Measurements from ENCODE around the gene SDHC.
A peak's percentile ranks its signal among the peaks of the same experiment; 100 is the strongest.

SDHC gene, protein sequence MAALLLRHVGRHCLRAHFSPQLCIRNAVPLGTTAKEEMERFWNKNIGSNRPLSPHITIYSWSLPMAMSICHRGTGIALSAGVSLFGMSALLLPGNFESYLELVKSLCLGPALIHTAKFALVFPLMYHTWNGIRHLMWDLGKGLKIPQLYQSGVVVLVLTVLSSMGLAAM

DNA sequence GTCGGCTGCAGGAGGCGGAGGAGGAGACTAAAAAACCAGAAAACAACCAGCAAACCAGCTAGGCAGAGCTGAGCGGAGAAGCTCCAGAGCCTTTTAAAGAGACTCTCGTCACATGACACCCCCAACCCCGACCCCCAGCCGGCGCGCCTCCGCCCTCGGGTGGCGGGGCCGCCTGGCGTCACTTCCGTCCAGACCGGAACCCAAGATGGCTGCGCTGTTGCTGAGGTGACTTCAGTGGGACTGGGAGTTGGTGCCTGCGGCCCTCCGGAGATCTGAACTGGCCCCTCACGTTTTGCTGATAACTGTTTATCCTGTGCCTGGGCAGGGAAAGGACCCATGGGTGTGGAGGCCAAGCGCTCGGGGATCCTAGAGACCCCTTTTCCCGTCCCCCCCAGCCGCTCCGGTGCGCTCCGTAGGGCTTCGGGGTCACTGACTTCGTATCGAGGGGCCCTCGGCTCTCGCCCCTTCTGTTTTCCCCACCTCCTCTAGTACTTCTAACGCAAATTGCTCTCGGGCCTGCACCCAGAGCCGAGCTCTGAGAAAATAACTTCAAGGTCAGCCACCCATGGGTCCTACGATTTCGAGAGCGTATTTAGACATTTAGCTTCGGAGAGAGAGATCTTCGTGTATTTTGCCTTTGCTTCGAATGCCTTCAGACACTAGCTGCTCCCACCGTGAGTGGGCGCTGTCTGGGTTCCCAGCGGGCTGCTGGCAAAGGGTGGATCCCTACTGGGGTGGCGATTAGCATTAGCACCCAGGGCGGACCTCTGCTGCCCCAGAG lies at the start of gene SDHC:
Gene SDHC (plus strand): TSS at position 181 of the 781 bp plus-strand sequence. CDS start 25 bp downstream, at position 206.
- DNase-seq (ENCODE audit: low read depth in 3 of 3): peak; percentile 79 to 85 (median 84)

GRCh38 chr1:161265305-161265704 lies 48.9 kb upstream of the SDHC start:
- DNase-seq (ENCODE audit: low read depth in 3 of 3): no peak

GRCh38 chr1:161266202-161266601 lies 48.0 kb upstream of the SDHC start:
- no peak for DNase-seq (ENCODE audit: low read depth in 3 of 3)

DNA sequence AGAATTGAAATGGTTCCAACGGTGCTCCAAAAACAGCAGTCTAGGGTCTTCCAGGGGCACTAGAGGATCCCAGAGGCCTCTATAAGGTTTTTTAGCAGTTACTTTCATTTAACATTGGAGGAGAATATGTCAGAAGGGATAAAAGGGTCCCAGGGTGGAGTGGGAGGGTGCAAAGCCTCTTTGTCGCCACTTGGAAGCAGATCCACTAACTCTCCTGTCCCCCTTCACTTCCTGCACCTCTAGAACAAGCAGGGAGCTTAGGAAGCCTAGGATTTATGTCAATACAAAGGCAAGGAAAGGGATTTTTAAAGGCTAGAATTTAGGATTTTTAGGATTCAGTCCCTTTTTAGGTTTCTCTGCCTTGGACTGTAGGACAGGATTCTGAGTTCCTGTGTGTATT lies 47.3 kb upstream of the SDHC start:
- DNase-seq (ENCODE audit: low read depth in 3 of 3): no peak

GRCh38 chr1:161267321-161267720 lies 46.9 kb upstream of the SDHC start:
- no peak for DNase-seq (ENCODE audit: low read depth in 3 of 3)

DNA sequence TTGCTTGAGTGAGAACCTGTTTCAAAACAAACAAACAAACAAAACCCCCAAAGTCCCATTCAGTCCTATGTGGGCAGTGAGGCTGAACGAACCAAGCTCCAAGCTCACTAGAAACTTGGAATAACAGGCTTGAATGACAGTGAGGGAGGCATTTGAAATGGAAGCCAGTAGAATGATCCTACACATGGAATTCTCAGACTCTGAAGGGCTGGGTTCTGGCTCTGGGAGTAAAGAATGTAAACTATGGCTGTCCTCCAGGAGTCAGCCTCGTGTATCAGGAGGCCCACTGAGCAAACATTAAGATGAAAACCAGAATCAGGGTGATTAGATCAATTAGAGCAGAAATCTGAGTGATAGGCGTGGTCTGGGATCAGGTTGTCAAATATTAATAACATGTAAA lies 40.8 kb upstream of the SDHC start:
- DNase-seq (ENCODE audit: low read depth in 3 of 3): no peak

GRCh38 chr1:161274874-161275273 lies 39.3 kb upstream of the SDHC start:
- no peak for DNase-seq (ENCODE audit: low read depth in 3 of 3)

GRCh38 chr1:161282991-161283390 lies 31.2 kb upstream of the SDHC start:
- DNase-seq (ENCODE audit: low read depth in 3 of 3): no peak

- DNase-seq (ENCODE audit: low read depth in 3 of 3): no peak
Observed at GRCh38 chr1:161285113-161285512, 29.1 kb upstream of the SDHC start.

DNA sequence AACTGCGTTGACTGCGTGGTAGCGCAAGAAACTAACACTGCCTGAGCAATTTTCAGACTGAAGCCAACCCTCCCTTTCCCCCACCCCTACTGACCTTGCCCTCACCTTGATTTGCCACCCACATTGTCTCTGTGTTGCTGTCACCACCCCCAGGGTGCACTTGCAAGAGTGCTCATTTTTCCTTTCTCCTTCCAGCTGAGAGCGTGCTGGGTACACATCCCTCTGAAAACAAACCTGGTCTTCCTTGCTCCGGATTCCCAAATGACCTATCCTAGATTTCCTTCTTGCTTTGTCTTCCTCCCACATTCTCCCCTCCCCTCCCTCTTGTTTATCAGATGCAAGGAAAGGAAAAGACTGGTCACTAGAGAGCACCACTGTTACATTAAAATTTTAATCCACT lies 28.7 kb upstream of the SDHC start:
- no peak for DNase-seq (ENCODE audit: low read depth in 3 of 3)

GRCh38 chr1:161287482-161288054 lies 26.6 kb upstream of the SDHC start:
- no peak for DNase-seq (ENCODE audit: low read depth in 3 of 3)

DNA sequence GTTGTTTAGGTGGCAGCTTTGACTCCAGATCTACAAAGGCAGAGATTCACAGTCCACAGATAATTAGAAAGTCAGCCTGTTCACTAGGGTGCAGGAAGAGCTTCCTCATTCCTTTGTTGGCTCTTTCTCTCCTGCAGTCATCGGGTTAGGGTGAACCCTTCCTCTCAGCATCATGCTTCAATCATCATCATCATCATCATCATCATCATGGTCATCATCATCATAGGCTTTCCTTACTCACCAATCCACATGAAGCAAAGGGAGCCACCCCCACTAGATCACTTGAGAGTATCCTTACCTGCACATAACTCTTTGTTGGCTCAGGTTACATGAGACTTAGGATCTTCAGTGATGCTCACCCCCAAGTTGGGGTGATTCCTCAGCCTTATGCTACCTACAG lies 23.4 kb upstream of the SDHC start:
- no peak for DNase-seq (ENCODE audit: low read depth in 3 of 3)

- DNase-seq (ENCODE audit: low read depth in 3 of 3): no peak
Observed at GRCh38 chr1:161297415-161297814, 16.8 kb upstream of the SDHC start.

GRCh38 chr1:161298116-161298515 lies 16.1 kb upstream of the SDHC start:
- no peak for DNase-seq (ENCODE audit: low read depth in 3 of 3)

DNA sequence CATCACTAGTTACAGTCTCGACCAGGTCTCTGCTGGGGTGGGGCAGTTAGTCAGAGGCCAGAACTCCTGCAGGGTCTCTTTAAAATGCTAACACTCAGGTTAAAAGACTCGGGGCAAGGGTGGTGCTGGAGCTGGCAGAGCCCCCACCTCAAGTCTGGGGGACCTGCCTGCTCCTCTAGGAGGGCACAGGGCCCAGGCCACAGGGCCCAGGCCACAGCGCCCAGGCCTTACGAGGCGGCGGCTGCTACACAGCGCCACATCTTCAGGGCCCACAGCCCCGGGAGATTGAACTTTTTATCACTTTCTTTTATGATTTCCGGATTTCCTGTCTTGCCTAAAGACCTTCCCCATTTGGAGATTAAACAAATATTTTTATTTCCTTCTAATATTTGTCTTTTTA lies 14.8 kb upstream of the SDHC start:
- DNase-seq (ENCODE audit: low read depth in 3 of 3): no peak

DNA sequence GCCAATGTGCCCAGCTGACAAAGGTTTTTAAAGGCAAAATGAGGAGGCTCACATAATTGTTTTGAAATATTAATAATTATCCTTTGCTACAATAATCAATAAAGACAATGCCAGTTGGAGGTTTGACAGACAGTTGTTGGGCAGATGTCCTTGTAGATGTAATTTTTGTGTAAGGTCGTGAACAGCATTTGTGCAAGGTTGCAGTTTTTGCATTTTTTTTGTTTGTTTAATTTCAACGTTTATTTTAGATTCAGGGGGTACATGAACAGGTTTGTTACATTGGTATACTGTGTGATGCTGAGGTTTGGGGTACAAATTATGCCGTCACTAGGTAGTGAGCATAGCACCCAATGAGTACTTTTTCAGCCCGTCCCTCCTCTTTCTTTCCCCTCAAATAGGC lies 13.7 kb upstream of the SDHC start:
- no peak for DNase-seq (ENCODE audit: low read depth in 3 of 3)

DNA sequence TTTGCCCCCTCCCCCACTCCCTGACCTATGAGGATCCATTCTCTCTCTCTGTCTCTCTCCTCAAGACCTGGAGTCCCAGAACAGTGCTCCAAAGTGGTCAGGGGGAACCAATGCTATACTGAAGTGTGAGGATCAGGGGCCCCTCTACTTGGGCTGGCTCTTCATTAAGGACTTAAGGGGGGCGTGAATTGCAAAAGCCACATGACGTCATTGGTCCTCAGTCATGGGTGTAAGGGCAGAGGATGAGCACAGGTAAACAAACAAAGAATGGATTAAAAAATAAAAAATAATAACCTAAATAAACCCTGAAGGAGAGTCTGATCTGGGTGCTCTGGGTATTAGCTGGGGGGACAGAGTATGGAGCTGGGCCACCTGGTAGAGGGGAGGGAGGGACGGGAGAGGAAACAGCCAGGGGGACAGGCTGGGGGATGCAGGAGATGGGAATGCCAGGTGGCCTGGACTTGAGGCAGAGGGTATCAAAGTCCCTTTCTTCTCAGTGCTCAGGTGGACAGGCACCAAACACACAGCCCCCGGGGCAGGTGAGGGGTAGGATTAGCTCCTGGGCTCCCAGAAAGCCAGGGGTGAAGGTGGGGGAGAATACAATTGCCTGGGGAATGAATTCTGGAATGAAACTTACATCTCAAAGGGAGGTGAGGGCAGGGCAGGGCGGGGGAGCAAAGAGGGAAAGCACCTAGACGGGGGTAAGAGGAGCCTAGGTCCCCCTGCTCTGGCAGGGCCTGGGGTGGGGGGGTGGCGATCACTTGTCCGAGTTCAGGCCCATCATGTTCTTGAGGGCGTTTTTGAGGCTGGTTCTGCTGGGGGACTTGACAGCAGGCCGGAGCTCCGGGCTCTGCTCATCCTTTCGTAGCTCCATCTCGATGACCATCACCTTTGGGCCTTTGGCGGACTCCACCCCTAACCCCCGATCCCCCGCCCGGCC lies 9.0 kb upstream of the SDHC start:
- no peak for DNase-seq (ENCODE audit: low read depth in 3 of 3)

GRCh38 chr1:161305867-161306519 lies 8.2 kb upstream of the SDHC start:
- DNase-seq (ENCODE audit: low read depth in 3 of 3): peak; percentile 54 to 85 (median 64)

GRCh38 chr1:161307230-161307768 lies 6.9 kb upstream of the SDHC start:
- no peak for DNase-seq (ENCODE audit: low read depth in 3 of 3)

DNA sequence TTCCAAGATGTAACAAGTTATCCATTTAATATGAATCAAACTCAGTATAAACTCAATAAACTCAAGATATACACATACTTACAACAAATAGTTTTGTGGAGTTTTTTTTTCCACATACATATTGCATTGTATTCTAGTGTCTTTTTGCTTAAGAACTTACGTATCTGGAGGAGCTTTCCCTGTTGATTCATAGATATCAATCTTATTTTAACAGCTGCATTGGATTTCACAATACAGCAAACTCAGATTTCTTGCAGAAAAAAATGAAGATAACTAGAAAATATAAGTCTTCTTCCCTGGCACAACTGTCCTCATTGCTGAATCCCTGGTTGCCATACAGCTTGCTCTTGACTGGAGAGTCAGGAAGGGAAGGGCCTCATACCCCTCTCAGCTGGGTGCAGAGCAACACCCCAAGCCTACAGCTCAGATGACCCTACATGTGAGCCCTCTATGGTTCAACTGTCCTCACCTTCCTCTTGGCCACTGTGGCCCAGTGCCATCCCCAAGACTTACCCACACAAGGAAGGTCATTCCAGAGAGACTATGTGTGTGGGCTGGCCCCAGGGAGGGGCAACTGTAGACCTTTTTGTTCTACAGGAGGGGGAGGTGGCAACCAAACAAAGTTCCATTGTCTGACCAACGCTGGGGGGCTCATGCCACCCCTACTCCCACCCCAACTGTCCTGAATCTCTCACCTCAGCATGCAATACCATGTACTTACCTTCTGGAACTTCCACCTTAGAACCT lies 6.1 kb upstream of the SDHC start:
- DNase-seq (ENCODE audit: low read depth in 3 of 3): no peak

GRCh38 chr1:161309868-161310267 lies 4.3 kb upstream of the SDHC start, which contains the start of gene MPZ:
Gene MPZ (minus strand): TSS chr1:161309968. CDS start chr1:161309905, 63 bp downstream.
- no peak for DNase-seq (ENCODE audit: low read depth in 3 of 3)
